Lower leg skin (tissue), 3 donors: Measurements from ENCODE around the gene RPS15.

Experiments
- CTCF ChIP-seq, 3 donors: fragments of 450-650 bp; IDR thresholded peaks; one replicate each; pipeline ENCODE4 v1.5.1; 2016; ENCODE audit warnings: antibody characterized with exemption in 3 of 3, mild to moderate bottlenecking in 3 of 3, moderate library complexity in 2 of 3
- POLR2A ChIP-seq, 2 donors: fragments of 450-650 bp; IDR thresholded peaks; one replicate each; pipeline ENCODE4 v1.6.1; 2016 to 2017; ENCODE audit warnings: antibody characterized with exemption in 2 of 2, mild to moderate bottlenecking in 1 of 2, moderate library complexity in 1 of 2

GRCh38 chr19:1390890-1391423, 47.2 kb upstream of the RPS15 start:
- TF ChIP-seq POLR2A (IDR thresholded peaks at IDR 0.05): no peak
- TF ChIP-seq CTCF (IDR thresholded peaks at IDR 0.05): no peak
